Measurements from ENCODE around the gene CPLX4.

The CPLX4 gene

GRCh38 chr18:59340817-59341216, 22.4 kb upstream of the CPLX4 start:
- no peak for DNase-seq
- H3K9me3 ChIP-seq (ENCODE audit: insufficient read depth, low read length, severe bottlenecking): no peaks in the 10 kb centered on the region
- H2AFZ ChIP-seq (ENCODE audit: low read depth, low read length): no peak overlapping the region
- H3K27me3 ChIP-seq (ENCODE audit: insufficient read depth, low read length, poor library complexity): no peaks in the 10 kb centered on the region
- ATAC-seq (ENCODE audit: insufficient read depth, low read depth): no peak
- no peak for TF ChIP-seq CTCF (IDR thresholded peaks at IDR 0.05; ENCODE audit: borderline replicate concordance, extremely low read depth, low read length, poor library complexity, severe bottlenecking)
- no peak for TF ChIP-seq EZH2 (IDR thresholded peaks at IDR 0.05; ENCODE audit: borderline replicate concordance, low read depth, low read length, severe bottlenecking)
- no peak overlapping the region for H3K4me3 ChIP-seq (ENCODE audit: low read depth in 1 of 2, low read length in 2 of 2)
- H3K79me2 ChIP-seq (ENCODE audit: insufficient read depth, low read length): peaks cover 42% of the 10 kb centered on the region
- no peaks in the 10 kb centered on the region for H3K4me1 ChIP-seq (ENCODE audit: insufficient read depth, low read length)
- H3K36me3 ChIP-seq (ENCODE audit: insufficient read depth, low read length): peaks cover 98% of the 10 kb centered on the region
- no peak overlapping the region for H3K27ac ChIP-seq (ENCODE audit: low read length)
- H3K4me2 ChIP-seq (ENCODE audit: insufficient read depth, low read length): no peak overlapping the region
- H4K20me1 ChIP-seq (ENCODE audit: insufficient read depth, low read length): peaks cover 6% of the 10 kb centered on the region; the same call in 1 of the 2 replicates
- no peak overlapping the region for H3K9ac ChIP-seq (ENCODE audit: low read depth, low read length)

- no peak overlapping the region for H3K4me3 ChIP-seq (ENCODE audit: low read depth in 1 of 2, low read length in 2 of 2)
- H3K4me1 ChIP-seq (ENCODE audit: insufficient read depth, low read length): no peaks in the 10 kb centered on the region
- H3K9me3 ChIP-seq (ENCODE audit: insufficient read depth, low read length, severe bottlenecking): no peaks in the 10 kb centered on the region
- H3K36me3 ChIP-seq (ENCODE audit: insufficient read depth, low read length): peaks cover 98% of the 10 kb centered on the region
- peaks cover 6% of the 10 kb centered on the region; the same call in 1 of the 2 replicates for H4K20me1 ChIP-seq (ENCODE audit: insufficient read depth, low read length)
- no peak for DNase-seq
- H3K9ac ChIP-seq (ENCODE audit: low read depth, low read length): no peak overlapping the region
- no peak for ATAC-seq (ENCODE audit: insufficient read depth, low read depth)
- no peak overlapping the region for H3K27ac ChIP-seq (ENCODE audit: low read length)
- no peak overlapping the region for H3K4me2 ChIP-seq (ENCODE audit: insufficient read depth, low read length)
- no peak for TF ChIP-seq EZH2 (IDR thresholded peaks at IDR 0.05; ENCODE audit: borderline replicate concordance, low read depth, low read length, severe bottlenecking)
- TF ChIP-seq CTCF (IDR thresholded peaks at IDR 0.05; ENCODE audit: borderline replicate concordance, extremely low read depth, low read length, poor library complexity, severe bottlenecking): no peak
- peaks cover 39% of the 10 kb centered on the region for H3K79me2 ChIP-seq (ENCODE audit: insufficient read depth, low read length)
- H3K27me3 ChIP-seq (ENCODE audit: insufficient read depth, low read length, poor library complexity): no peaks in the 10 kb centered on the region
- H2AFZ ChIP-seq (ENCODE audit: low read depth, low read length): no peak overlapping the region
Measured at GRCh38 chr18:59340312-59340711, 21.9 kb upstream of the CPLX4 start.

GRCh38 chr18:59332986-59333385, 14.5 kb upstream of the CPLX4 start:
- Histone ChIP-seq H3K79me2 (ENCODE audit: insufficient read depth, low read length) (no peaks in the 10 kb centered on the region), H3K4me1 (ENCODE audit: insufficient read depth, low read length) (no peaks in the 10 kb centered on the region), H3K9ac (ENCODE audit: low read depth, low read length) (no peak overlapping the region), H3K4me3 (ENCODE audit: low read depth in 1 of 2, low read length in 2 of 2) (no peak overlapping the region), H3K27me3 (ENCODE audit: insufficient read depth, low read length, poor library complexity) (no peaks in the 10 kb centered on the region), H4K20me1 (ENCODE audit: insufficient read depth, low read length) (no peaks in the 10 kb centered on the region), H3K4me2 (ENCODE audit: insufficient read depth, low read length) (no peak overlapping the region), H3K27ac (ENCODE audit: low read length) (no peak overlapping the region), H3K36me3 (ENCODE audit: insufficient read depth, low read length) (peaks cover 95% of the 10 kb centered on the region), H3K9me3 (ENCODE audit: insufficient read depth, low read length, severe bottlenecking) (no peaks in the 10 kb centered on the region), H2AFZ (ENCODE audit: low read depth, low read length) (no peak overlapping the region)
- DNase-seq (no peak), ATAC-seq (ENCODE audit: insufficient read depth, low read depth) (no peak)
- TF ChIP-seq CTCF (IDR thresholded peaks at IDR 0.05; ENCODE audit: borderline replicate concordance, extremely low read depth, low read length, poor library complexity, severe bottlenecking) (no peak), EZH2 (IDR thresholded peaks at IDR 0.05; ENCODE audit: borderline replicate concordance, low read depth, low read length, severe bottlenecking) (no peak)

- no peak overlapping the region for H2AFZ ChIP-seq (ENCODE audit: low read depth, low read length)
- H3K79me2 ChIP-seq (ENCODE audit: insufficient read depth, low read length): no peaks in the 10 kb centered on the region
- no peaks in the 10 kb centered on the region for H3K27me3 ChIP-seq (ENCODE audit: insufficient read depth, low read length, poor library complexity)
- ATAC-seq (ENCODE audit: insufficient read depth, low read depth) (no peak), DNase-seq (no peak)
- no peaks in the 10 kb centered on the region for H4K20me1 ChIP-seq (ENCODE audit: insufficient read depth, low read length)
- H3K4me2 ChIP-seq (ENCODE audit: insufficient read depth, low read length): no peak overlapping the region
- no peak overlapping the region for H3K4me3 ChIP-seq (ENCODE audit: low read depth in 1 of 2, low read length in 2 of 2)
- no peak for TF ChIP-seq CTCF (IDR thresholded peaks at IDR 0.05; ENCODE audit: borderline replicate concordance, extremely low read depth, low read length, poor library complexity, severe bottlenecking)
- no peak for TF ChIP-seq EZH2 (IDR thresholded peaks at IDR 0.05; ENCODE audit: borderline replicate concordance, low read depth, low read length, severe bottlenecking)
- H3K27ac ChIP-seq (ENCODE audit: low read length): no peak overlapping the region
- no peaks in the 10 kb centered on the region for H3K4me1 ChIP-seq (ENCODE audit: insufficient read depth, low read length)
- no peaks in the 10 kb centered on the region for H3K9me3 ChIP-seq (ENCODE audit: insufficient read depth, low read length, severe bottlenecking)
- H3K36me3 ChIP-seq (ENCODE audit: insufficient read depth, low read length): peaks cover 70% of the 10 kb centered on the region
- no peak overlapping the region for H3K9ac ChIP-seq (ENCODE audit: low read depth, low read length)
Measured at GRCh38 chr18:59328683-59329082, 10.2 kb upstream of the CPLX4 start.
